ENCODE measurements around the gene NEFH.
"Not testable (repeated sequence)": the region's sequence is repeated elsewhere in the genome, so short reads cannot be mapped to it uniquely, and the experiment has no call there.

NEFH gene

DNA sequence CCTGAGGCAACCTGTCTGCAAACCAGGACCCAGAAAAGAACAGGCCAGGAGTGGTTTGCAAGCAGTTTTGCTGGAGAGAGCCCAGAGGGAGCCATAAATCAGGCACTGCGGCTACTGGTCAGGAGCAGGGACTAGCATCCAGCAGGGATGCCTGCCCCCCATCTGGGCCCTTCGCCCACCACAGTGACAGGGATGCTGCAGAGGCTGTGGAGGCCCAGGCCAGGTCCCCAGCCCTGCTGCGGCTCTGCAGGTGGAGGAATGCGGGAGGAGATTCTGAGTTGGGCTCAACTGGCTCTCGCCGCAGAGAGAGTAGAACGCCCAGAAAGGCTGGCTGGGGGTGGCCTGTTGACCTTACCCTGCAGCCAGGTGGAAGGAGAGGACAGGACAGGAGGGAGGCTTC is 16.4 kb upstream of the NEFH start:
- DNase-seq, result no peak

DNA sequence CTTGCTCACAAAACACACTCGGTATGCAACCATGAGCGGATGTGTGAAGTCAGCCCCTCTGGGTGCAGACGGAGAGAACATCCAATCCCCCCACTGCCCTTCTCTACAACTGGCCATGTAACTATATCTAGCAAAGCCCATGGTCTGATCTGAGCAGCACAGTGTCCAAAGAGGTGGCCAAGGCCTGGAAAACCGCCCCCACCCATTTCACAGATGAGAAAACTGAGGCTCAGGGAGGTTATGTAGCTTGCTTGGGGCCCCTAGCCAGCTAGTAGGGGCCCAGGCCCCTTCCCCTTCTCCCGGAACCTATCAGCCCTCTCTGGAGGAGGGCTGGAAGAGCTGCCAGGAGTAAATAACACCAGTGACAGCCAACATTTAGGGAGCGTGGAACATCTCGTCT is 15.4 kb upstream of the NEFH start:
- no peak for DNase-seq

DNA sequence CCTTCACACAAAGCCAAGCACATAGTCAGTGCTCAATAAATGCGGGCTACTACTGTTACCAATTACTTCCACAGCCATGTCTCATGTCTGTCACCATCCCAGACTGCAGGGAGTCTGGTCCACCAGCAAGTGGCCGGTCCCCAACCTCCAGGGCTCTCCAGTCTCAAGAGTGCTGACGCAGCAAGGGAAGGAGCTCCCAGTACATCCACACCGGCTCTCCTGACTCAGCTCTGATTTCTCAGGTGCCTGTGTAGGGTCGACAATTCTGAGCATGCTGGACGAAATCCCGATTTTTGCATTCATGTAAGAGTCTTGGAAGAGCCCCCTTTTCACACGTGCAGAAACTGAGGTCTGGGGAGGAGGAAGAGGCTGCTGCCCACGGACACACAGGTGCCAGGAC is 10.3 kb upstream of the NEFH start:
- DNase-seq, result no peak

DNA sequence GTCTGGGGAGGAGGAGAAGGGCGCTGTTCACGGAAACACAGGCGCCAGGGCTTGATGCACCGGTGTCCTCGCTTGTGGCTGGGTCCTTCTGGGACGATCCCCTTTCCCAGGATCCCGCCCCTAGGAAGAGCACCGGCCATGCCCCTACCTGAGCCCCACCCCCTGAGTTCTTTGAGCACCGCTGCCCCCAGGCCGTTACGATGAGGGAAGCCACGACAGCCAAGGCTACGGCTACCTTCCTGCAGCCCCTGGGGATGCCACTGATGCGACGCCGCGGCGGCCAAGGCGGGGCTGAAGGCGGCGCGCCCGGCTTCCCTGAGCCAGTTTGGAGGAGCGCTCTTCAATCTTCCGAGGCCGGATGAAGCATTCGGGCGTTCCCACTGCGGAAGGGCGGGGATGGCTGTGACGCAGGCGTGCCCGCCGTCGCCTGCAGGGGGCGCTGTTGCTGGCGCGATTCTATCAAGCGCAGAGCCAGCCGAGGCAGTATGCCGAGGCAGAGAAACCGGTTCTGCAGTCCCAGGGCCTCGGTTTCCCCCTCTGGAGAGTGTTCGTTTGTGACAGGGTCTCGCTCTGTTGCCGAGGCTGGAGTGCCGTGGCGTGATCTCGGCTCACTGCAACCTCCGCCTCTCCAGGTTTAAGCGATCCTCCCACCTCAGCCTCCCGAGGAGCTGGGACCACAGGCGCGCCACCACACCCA is 9.7 kb upstream of the NEFH start:
- peak in 41 of 58 donors; percentile 6 to 71 (median 29) for DNase-seq

DNA sequence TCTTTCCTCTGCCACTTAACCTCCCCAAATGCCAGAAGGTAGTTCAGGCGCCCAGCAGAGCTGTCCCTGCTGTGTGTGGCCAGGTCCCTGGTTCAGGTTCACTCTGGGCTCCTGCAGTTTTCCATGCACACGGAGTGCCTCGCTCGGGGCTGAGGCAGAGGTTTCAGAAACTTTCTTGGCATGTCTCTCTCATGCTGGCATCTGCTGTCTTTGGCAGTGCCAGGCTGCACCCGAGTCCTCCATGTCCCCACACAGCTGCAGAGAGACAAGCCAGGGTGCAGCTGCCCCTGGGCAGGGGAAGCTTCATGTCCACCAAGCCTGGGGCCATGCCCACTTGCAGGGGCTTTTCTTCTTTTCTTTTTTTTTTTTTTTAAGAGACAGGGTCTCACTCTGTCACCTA is 7.0 kb upstream of the NEFH start:
- no peak for DNase-seq

DNA sequence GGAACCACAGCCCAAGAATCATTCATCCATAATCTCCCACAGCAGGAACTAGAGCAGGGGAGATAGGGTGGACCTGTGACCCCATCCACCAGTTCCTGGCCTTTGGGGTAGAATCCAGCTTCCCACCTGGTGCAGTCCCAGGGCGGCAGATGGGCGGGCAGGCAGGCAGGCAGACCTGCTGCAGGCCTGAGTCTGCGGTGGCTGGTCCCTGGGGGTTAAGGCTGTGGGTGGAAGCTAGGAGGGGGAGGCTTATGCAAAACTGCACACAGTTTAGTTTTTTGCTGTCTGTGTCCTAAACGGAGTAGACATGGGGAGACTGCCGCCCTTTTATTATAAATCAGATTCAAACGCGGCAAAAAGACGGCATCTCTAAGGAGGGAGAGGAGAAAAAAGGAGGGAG is 4.5 kb upstream of the NEFH start:
- no peak for DNase-seq

DNA sequence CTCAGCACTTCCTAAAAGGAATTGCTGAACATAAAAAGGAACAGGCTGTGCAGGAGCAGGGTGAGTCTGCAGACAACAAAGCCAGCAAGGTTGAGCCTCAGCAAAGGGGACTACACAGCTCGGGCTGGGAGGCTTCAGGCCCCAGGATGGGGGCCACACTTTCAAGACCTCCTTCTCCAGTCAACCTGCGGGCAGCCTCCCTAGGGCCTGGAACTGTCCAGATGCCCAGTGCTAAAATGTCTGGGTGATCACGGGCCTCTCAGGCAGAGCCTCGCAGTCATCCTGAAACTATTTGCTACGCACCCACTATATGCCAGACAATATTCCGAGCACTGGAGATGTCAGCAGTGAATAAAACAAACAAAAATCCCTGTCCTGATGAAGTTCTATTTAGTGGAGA is 3.9 kb upstream of the NEFH start:
- DNase-seq, result no peak

DNA sequence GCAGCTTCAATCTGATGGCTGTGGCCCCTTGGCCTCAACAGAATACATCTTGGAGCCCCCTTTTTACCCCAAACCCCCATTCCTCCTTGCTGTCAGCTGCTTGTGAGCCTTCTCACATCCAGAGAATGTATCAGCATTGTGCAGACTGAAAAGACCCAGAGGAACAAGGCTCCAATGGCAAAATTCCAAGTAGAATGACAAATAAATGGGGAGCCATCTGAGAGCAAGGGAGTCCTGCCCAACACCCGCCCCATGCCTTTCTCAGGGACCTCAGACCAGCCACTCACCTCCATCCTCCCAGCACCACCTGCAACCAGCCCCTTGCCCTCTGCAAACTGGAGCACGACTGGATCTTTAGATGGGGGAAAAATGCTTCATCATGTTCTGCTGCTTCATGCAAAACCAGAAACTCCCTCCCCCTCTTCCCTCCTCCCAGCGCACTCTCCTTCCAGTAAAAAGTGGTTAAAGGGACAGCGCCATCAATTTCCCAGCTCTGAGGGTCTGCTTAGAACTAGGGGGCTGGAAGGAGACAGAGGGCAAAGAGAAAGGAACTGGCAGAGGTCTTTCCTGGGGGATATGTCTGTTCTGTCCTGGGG is 2.2 kb upstream of the NEFH start:
- DNase-seq, result peak in 15 of 58 donors; percentile 4 to 44 (median 21)

DNA sequence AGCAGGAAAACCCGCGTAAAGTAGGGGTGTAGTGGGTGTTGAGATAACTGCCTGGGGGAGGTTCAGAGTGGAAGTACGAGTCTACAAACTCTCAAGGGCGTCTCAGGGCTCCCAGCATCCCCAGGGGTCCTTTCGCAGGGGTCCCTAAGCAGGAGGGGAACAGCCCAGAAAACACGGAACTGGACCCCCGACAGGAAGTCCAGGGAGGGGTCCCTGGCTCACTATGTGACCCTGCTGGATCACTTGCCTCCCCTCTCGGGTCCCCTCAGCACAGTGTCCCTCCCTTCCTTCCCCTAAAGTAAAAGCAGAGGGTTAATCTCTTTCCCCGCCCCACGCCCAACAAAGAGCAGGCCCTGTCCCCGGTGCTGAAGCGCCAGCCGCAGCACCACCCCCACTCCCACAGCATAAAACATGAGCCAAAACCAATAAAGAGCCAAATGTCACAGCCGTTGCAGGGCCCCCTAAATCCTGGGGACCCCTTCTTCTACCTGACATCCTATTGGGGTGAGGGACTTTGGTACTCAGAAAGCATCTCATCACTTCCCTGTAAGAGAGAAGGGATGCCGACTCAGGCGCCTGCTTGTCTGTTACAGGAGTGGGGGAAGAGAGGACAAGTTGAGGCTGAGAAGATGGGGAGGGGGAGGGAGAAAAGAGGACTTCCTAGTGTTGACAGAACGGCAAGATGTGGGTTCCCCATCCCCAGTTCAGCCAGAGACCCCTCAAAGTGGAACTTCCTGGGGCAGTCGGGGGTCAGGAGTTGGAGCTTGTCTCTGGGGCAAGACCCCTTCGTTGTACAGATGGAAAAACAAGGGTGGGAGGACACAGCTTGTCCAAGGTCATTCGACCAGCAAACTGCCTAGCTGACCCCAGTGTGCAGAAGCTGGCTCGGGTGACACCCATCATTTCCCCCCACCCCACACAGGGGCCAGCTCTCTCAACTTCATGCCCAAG is 1.4 kb upstream of the NEFH start:
- DNase-seq, result peak in 11 of 58 donors; percentile 6 to 42 (median 24)

DNA sequence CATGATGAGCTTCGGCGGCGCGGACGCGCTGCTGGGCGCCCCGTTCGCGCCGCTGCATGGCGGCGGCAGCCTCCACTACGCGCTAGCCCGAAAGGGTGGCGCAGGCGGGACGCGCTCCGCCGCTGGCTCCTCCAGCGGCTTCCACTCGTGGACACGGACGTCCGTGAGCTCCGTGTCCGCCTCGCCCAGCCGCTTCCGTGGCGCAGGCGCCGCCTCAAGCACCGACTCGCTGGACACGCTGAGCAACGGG is 169 bp downstream of the NEFH start:
- DNase-seq, result no peak

DNA sequence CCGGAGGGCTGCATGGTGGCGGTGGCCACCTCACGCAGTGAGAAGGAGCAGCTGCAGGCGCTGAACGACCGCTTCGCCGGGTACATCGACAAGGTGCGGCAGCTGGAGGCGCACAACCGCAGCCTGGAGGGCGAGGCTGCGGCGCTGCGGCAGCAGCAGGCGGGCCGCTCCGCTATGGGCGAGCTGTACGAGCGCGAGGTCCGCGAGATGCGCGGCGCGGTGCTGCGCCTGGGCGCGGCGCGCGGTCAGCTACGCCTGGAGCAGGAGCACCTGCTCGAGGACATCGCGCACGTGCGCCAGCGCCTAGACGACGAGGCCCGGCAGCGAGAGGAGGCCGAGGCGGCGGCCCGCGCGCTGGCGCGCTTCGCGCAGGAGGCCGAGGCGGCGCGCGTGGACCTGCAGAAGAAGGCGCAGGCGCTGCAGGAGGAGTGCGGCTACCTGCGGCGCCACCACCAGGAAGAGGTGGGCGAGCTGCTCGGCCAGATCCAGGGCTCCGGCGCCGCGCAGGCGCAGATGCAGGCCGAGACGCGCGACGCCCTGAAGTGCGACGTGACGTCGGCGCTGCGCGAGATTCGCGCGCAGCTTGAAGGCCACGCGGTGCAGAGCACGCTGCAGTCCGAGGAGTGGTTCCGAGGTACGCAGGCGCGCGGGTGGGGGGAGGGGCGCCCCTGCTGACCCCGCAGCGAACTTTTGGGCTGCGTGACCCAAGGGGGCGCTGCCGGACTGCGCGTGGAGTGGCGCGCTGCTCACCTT is 670 bp downstream of the NEFH start:
- DNase-seq, result peak in 48 of 58 donors; percentile 9 to 82 (median 39)

DNA sequence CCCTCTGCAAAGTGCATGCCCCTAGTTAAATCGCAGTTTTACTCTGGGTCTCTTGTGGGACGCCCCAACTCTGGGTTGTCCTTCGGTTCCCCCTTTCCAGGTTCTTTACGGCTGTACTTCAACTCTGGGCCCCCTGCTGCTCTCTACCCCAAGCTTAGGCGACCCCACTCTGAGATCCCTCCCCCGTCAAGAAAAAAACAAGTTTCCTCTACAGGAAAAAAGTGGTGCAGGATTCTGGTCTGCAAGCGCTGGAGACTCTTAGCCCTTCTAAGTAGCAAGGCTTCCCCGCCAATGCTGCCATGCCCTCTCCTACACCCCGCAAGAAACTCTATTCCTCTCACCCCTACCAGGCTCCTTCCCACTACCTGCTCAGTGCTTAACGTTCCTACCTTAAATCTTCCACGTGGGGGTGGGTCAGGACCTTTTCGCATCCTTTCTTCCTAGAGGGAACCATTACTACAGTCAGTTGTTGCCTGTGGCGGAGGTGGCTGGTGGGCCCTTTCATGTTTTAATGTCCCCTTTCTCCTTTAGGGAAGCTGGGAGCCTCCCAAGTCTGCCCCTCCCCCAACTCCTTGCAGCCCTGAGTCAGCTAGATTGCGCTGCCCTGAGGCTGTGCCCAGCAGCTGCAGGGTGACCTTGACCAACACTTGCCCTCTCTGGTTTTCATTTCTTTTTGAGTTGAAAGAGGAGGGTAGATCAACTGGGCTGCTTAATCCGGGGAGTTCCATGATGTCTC is 1.4 kb downstream of the NEFH start:
- DNase-seq, result no peak

DNA sequence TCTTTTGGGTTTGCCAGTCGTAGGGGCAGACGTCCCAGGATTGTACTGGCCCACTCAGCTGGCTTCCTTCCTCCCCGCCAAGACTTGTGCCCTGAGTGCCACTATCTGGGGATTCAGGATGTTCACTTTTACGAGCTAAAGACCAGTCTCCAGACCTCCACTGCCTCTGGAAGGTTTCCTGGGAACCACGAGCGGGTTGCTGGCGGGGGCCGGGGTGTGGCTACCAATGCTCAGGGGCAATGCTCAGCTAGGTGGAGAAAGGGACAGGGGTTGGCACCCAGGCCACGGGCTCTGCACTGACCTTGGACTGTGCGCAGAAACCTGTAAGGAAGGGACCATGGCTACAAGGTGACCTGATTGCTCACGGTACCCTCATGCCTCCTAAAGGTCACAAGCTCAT is 2.2 kb downstream of the NEFH start:
- no peak for DNase-seq

DNA sequence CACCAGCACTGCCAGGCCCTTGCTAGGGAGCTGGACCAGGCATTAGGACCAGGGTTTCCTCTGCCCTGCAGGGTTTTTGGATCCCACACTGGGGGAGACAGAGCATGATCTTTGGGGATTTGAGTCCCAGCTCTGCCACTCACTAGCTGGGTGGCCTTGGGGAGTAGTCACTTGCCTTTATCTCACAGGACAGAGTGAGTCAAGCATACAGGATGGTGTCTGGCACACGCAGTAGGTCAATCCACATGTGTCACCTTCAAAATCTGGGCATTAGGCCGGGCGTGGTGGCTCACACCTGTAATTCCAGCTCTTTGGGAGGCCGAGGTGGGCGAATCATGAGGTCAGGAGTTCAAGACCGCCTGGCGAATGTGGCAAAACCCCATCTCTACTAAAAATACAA is 2.7 kb downstream of the NEFH start:
- no peak for DNase-seq

DNA sequence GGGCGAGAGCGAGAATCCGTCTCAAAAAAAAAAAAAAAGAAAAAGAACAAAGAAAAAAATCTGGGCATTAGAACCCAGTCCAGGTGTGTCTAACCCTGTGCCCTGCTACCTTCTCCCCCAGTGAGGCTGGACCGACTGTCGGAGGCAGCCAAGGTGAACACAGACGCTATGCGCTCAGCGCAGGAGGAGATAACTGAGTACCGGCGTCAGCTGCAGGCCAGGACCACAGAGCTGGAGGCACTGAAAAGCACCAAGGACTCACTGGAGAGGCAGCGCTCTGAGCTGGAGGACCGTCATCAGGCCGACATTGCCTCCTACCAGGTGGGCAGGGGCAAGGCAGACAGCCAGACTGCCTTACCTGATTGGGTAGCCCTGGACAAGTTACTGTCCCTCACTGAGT is 3.2 kb downstream of the NEFH start:
- DNase-seq, result no peak

DNA sequence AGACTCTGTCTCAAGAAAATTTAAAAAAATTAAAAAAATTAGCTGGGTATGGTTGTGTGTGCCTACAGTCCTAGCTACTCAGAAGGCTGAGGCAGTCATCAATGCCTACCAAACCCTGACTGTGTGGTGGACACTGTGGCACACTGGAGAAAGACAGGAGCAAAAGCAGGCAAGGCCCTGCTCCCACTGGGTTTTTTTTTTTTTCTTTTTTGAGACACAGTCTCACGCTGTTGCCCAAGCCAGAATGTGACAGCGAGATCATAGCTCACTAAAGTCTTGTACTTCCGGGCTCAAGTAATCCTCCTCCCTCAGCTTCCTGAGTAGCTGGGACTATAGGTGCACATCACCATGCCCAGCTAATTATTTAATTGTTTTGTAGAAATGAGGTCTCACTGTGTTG is 4.6 kb downstream of the NEFH start:
- no peak for DNase-seq

DNA sequence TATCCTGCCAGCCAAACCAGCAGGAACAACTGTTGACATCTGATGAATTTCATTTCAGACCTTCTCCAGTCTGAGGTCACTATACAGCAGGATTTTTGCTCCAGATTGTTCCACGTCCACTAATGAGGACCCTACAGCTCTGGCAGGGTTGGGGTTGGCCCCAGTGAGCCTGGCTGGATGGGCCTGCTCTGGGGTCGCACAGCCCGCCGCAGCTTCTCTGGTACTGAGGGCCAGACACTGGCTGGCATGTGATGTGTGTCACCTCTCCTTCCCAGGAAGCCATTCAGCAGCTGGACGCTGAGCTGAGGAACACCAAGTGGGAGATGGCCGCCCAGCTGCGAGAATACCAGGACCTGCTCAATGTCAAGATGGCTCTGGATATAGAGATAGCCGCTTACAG is 5.4 kb downstream of the NEFH start:
- no peak for DNase-seq

DNA sequence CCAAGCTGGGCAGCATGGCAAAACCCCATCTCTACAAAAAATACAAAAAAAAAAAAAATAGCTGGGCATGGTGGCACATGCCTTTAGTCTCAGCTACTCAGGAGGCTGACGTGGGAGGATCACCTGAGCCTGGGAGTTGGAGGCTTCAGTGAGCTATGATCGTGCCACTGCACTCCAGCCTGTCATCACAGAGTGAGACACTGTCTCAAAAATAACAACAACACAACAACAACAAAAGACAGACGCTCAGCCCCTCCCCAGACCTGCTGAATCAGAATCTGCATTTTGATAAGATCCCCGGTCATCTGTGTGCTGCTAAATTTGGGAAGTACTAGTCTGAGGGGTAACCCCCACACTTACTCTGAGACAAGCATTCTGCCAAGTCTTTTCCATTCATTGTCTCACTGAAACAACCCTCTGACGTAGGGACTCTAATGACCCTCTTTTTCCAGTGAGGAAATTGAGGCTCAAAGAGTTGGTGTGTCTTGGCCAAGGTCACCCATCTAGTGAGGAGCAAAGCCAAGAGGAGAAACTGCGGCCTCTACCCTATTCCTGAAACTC is 7.5 kb downstream of the NEFH start:
- DNase-seq, result no peak

DNA sequence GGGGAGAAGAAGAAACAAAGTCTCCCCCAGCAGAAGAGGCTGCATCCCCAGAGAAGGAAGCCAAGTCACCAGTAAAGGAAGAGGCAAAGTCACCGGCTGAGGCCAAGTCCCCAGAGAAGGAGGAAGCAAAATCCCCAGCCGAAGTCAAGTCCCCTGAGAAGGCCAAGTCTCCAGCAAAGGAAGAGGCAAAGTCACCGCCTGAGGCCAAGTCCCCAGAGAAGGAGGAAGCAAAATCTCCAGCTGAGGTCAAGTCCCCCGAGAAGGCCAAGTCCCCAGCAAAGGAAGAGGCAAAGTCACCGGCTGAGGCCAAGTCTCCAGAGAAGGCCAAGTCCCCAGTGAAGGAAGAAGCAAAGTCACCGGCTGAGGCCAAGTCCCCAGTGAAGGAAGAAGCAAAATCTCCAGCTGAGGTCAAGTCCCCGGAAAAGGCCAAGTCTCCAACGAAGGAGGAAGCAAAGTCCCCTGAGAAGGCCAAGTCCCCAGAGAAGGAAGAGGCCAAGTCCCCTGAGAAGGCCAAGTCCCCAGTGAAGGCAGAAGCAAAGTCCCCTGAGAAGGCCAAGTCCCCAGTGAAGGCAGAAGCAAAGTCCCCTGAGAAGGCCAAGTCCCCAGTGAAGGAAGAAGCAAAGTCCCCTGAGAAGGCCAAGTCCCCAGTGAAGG is 9.2 kb downstream of the NEFH start:
- not testable (repeated sequence) for DNase-seq

DNA sequence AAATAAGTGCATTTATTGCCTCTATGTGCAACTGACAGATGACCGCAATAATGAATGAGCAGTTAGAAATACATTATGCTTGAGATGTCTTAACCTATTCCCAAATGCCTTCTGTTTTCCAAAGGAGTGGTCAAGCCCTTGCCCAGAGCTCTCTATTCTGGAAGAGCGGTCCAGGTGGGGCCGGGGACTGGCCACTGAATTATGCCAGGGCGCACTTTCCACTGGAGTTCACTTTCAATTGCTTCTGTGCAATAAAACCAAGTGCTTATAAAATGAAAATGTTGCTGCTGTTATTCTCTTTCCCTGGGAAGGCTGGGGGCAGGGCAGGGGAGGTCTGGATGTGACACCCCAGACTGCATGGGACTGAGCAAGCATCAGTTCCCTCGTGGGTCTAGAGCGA is 11.0 kb downstream of the NEFH start:
- DNase-seq, result no peak
